ENCODE data around the gene UNC13D. TPM values are rescaled to one million over a fixed set of nuclear protein-coding genes. Genes with fewer than 3 reads are reported as not detected.

The UNC13D gene
- total RNA-seq, 2 experiments from 2014 or later: 8.0 to 17.8 TPM

DNA sequence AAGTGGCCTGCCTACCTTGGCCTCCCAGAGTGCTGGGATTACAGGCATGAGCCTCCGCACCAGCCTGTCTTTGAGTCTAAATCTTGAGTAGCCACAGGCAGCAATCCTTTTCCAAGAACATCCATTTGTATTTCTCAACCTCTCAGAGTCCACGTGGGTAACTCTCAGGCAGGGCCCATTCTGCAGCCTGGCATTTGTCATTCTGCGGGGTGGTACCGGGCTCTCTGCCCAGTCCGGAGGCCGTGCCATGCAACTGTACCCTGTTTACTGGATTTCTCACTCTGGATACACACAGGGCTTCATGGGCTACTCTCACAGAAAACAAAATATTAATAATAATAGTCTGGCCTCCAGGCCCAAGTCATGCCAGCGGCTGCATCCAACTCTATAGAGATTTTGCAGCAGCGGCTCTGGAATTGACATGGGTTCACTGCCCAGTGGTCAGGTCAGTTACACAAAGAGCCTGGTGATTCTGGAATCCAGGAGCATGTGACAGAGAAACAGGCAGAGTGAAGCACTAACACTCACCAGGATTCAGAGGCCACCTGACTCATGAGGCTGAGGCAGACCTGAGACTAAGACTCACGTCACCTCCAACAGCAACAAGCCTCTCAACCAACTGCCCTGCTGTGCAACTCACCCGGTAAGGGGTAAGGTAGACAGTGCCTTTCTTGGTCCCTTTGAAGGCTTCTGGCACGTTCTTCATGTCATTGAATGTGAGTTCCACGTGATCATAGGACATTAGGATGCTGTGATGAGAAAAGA lies 6.9 kb upstream of the UNC13D start:
- H4K20me1 ChIP-seq (ENCODE audit: insufficient read depth, low read length): peaks cover 4% of the 10 kb centered on the region; the same call in 1 of the 2 replicates
- H3K9me3 ChIP-seq (ENCODE audit: low read length): no peaks in the 10 kb centered on the region
- no peak overlapping the region for H3K4me3 ChIP-seq (ENCODE audit: low read depth, low read length, poor library complexity, severe bottlenecking)
- no TSS peak for BruUV-seq (replicated peaks)
- no peaks in the 10 kb centered on the region for H3K9me2 ChIP-seq (ENCODE audit: insufficient read depth, low read length)
- no peak overlapping the region for H3K4me2 ChIP-seq (ENCODE audit: low read length)
- H2AFZ ChIP-seq (ENCODE audit: low read length): no peak overlapping the region
- ChIA-PET CTCF (ENCODE audit: unreplicated experiment) (no interaction called here), POLR2A (interaction anchor here (0.7 kb wide), 1 partner anchor 16 kb away, joined by 3 read pairs; no protein-coding TSS in a partner anchor)
- H3K27ac ChIP-seq (ENCODE audit: low read depth, low read length, poor library complexity, severe bottlenecking): no peak overlapping the region
- no peak for DNase-seq (ENCODE audit: low spot score)
- H3K79me2 ChIP-seq (ENCODE audit: insufficient read depth, low read depth, low read length): peaks cover 10% of the 10 kb centered on the region; the same call in 1 of the 2 replicates
- no peak for TF ChIP-seq EZH2phosphoT487 (IDR thresholded peaks at IDR 0.05; ENCODE audit: borderline replicate concordance, low read depth, low read length)
- intact Hi-C loops (cut with micrococcal nuclease; ENCODE audit: unreplicated experiment): no loop called here
- peaks cover 13% of the 10 kb centered on the region for H3K4me1 ChIP-seq (ENCODE audit: insufficient read depth, low read length, poor library complexity, severe bottlenecking)
- peaks cover 46% of the 10 kb centered on the region for H3K36me3 ChIP-seq (ENCODE audit: insufficient read depth, low read length)

DNA sequence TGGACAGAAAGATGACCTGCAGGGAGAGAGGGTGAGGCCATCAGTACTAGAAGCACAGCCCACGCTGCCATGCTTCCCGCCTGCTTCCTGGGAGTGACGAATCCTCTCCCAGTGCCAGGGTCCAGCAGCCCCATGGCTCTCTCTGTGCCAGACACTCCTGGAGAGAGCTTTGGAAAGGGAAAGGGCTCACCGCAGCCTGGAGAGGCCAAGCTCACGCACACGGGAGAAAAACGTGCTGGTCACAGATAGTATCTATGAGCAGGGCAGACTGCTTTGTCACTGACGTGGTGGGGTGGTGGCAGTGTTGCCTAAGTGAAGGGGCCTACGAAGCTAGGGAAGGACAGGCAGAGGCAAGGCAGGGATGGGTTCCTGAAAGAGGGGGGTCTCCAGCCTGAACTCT lies 5.5 kb upstream of the UNC13D start:
- peaks cover 4% of the 10 kb centered on the region; the same call in 1 of the 2 replicates for H4K20me1 ChIP-seq (ENCODE audit: insufficient read depth, low read length)
- intact Hi-C loops (cut with micrococcal nuclease; ENCODE audit: unreplicated experiment): loop anchor here (5.0 kb wide), 1 partner anchor 97 kb away; no protein-coding TSS in a partner anchor
- peaks cover 8% of the 10 kb centered on the region; the same call in 1 of the 2 replicates for H3K79me2 ChIP-seq (ENCODE audit: insufficient read depth, low read depth, low read length)
- H3K4me1 ChIP-seq (ENCODE audit: insufficient read depth, low read length, poor library complexity, severe bottlenecking): peaks cover 17% of the 10 kb centered on the region
- no peak for TF ChIP-seq EZH2phosphoT487 (IDR thresholded peaks at IDR 0.05; ENCODE audit: borderline replicate concordance, low read depth, low read length)
- TF ChIP-seq, protein P1, sequence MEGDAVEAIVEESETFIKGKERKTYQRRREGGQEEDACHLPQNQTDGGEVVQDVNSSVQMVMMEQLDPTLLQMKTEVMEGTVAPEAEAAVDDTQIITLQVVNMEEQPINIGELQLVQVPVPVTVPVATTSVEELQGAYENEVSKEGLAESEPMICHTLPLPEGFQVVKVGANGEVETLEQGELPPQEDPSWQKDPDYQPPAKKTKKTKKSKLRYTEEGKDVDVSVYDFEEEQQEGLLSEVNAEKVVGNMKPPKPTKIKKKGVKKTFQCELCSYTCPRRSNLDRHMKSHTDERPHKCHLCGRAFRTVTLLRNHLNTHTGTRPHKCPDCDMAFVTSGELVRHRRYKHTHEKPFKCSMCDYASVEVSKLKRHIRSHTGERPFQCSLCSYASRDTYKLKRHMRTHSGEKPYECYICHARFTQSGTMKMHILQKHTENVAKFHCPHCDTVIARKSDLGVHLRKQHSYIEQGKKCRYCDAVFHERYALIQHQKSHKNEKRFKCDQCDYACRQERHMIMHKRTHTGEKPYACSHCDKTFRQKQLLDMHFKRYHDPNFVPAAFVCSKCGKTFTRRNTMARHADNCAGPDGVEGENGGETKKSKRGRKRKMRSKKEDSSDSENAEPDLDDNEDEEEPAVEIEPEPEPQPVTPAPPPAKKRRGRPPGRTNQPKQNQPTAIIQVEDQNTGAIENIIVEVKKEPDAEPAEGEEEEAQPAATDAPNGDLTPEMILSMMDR (conservative IDR thresholded peaks at IDR 0.05; ENCODE audit: low read length): no peak
- H3K36me3 ChIP-seq (ENCODE audit: insufficient read depth, low read length): peaks cover 46% of the 10 kb centered on the region
- no peak overlapping the region for H2AFZ ChIP-seq (ENCODE audit: low read length)
- H3K9me2 ChIP-seq (ENCODE audit: insufficient read depth, low read length): no peaks in the 10 kb centered on the region
- DNase-seq (ENCODE audit: low spot score): no peak
- no peak overlapping the region for H3K4me2 ChIP-seq (ENCODE audit: low read length)
- H3K27ac ChIP-seq (ENCODE audit: low read depth, low read length, poor library complexity, severe bottlenecking): no peak overlapping the region
- no peak overlapping the region for H3K4me3 ChIP-seq (ENCODE audit: low read depth, low read length, poor library complexity, severe bottlenecking)
- BruUV-seq (replicated peaks): no TSS peak
- H3K9me3 ChIP-seq (ENCODE audit: low read length): no peaks in the 10 kb centered on the region
- ChIA-PET POLR2A (interaction anchor here (0.8 kb wide), 1 partner anchor 54 kb away, joined by 3 read pairs; no protein-coding TSS in a partner anchor), CTCF (ENCODE audit: unreplicated experiment) (no interaction called here)

DNA sequence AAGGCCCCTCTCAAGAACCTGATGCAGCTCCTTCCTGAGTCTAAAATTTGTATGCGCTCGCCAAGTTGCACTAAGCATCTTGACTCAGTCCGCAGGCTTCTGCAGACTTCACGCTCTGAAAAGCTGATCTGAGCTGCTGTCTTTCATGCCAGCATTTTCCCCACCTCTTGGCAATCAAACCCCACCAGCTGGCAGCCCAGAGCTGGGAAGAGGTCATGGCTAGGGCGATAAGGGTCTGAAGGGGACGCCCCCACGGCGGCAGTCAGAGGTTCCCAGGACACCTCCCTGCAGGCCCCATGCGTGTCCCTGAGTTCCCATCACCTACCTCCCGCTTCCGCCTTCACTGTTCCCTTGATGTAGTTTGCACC lies 5.1 kb upstream of the UNC13D start:
- no peak for DNase-seq (ENCODE audit: low spot score)
- H4K20me1 ChIP-seq (ENCODE audit: insufficient read depth, low read length): peaks cover 3% of the 10 kb centered on the region; the same call in 1 of the 2 replicates
- TF ChIP-seq, protein P1 (conservative IDR thresholded peaks at IDR 0.05; ENCODE audit: low read length): no peak
- TF ChIP-seq EZH2phosphoT487 (IDR thresholded peaks at IDR 0.05; ENCODE audit: borderline replicate concordance, low read depth, low read length): no peak
- H3K4me1 ChIP-seq (ENCODE audit: insufficient read depth, low read length, poor library complexity, severe bottlenecking): peaks cover 15% of the 10 kb centered on the region
- no peak overlapping the region for H3K4me3 ChIP-seq (ENCODE audit: low read depth, low read length, poor library complexity, severe bottlenecking)
- H3K27ac ChIP-seq (ENCODE audit: low read depth, low read length, poor library complexity, severe bottlenecking): no peak overlapping the region
- ChIA-PET POLR2A (interaction anchor here (0.8 kb wide), 1 partner anchor 53 kb away, joined by 3 read pairs; no protein-coding TSS in a partner anchor), CTCF (ENCODE audit: unreplicated experiment) (no interaction called here)
- H3K4me2 ChIP-seq (ENCODE audit: low read length): no peak overlapping the region
- no peaks in the 10 kb centered on the region for H3K9me2 ChIP-seq (ENCODE audit: insufficient read depth, low read length)
- peaks cover 4% of the 10 kb centered on the region; the same call in 1 of the 2 replicates for H3K79me2 ChIP-seq (ENCODE audit: insufficient read depth, low read depth, low read length)
- intact Hi-C loops (cut with micrococcal nuclease; ENCODE audit: unreplicated experiment): loop anchor here (5.0 kb wide), 1 partner anchor 97 kb away; no protein-coding TSS in a partner anchor
- BruUV-seq (replicated peaks): no TSS peak
- H3K36me3 ChIP-seq (ENCODE audit: insufficient read depth, low read length): peaks cover 46% of the 10 kb centered on the region
- H2AFZ ChIP-seq (ENCODE audit: low read length): no peak overlapping the region
- H3K9me3 ChIP-seq (ENCODE audit: low read length): no peaks in the 10 kb centered on the region

All from OCI-LY7 (cell line).